HFF-Myc (cell line): ENCODE measurements around the gene ABCA13.

ENCODE experiments used
- DNase-seq: peaks from one replicate; pipeline ENCODE4 v3.0.0-alpha.2; 2011; ENCODE audit warnings: low read depth; ENCODE audit errors: extremely low read depth
- H3K4me3 ChIP-seq: replicated peaks from 2 replicates; pipeline ENCODE4 v1.5.1; 2011; ENCODE audit warnings: low read depth, mild to moderate bottlenecking, control low read depth, low read length
- TF ChIP-seq, protein P1 (sequence below): IDR thresholded peaks from 2 replicates; pipeline ENCODE4 v1.5.1; 2012; ENCODE audit warnings: mild to moderate bottlenecking, low read depth, low read length, control low read depth; ENCODE audit errors: missing control alignments

Gene ABCA13

DNA sequence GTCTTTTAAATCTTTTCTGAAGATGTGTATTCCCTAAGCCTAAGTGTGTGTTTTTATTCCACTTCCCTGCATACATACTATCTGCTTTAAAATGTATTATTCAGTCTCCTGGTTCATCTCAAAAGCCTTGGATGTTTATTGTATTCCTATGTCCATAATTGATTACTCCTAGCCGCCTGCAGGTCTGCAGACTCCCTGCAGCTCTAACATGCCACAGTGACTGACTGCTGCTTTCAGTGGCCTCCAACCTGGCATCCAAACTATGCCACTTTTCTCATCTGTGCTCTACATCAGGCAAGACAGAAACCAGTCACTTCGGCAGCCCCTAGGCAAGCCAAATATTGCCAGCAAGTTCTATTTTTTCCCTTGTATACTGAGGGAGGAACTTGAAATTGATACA is 81.7 kb downstream of the ABCA13 start:
- TF ChIP-seq, protein P1, sequence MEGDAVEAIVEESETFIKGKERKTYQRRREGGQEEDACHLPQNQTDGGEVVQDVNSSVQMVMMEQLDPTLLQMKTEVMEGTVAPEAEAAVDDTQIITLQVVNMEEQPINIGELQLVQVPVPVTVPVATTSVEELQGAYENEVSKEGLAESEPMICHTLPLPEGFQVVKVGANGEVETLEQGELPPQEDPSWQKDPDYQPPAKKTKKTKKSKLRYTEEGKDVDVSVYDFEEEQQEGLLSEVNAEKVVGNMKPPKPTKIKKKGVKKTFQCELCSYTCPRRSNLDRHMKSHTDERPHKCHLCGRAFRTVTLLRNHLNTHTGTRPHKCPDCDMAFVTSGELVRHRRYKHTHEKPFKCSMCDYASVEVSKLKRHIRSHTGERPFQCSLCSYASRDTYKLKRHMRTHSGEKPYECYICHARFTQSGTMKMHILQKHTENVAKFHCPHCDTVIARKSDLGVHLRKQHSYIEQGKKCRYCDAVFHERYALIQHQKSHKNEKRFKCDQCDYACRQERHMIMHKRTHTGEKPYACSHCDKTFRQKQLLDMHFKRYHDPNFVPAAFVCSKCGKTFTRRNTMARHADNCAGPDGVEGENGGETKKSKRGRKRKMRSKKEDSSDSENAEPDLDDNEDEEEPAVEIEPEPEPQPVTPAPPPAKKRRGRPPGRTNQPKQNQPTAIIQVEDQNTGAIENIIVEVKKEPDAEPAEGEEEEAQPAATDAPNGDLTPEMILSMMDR: no peak
- no peak overlapping the region for H3K4me3 ChIP-seq
- no peak for DNase-seq

DNA sequence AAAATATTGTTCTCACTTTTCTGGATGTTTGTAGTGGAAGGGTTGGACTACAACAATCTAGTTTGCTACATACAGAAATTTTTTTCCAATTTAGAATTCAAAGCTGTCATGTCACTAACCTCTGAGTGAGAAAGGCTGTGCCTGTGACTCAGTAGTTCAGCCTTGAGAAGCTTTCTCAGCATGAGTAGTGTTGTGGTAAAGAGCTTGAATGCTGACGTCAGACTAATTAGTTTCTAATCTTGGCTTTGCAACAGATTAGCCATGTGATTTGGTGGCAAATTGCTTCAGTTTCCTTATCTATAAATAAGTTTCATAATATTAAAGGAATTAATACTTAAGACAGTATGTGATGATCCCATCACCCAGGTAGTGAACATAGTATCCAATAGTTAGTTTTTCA is 83.8 kb downstream of the ABCA13 start:
- H3K4me3 ChIP-seq: no peak overlapping the region
- TF ChIP-seq, protein P1: no peak
- no peak for DNase-seq

DNA sequence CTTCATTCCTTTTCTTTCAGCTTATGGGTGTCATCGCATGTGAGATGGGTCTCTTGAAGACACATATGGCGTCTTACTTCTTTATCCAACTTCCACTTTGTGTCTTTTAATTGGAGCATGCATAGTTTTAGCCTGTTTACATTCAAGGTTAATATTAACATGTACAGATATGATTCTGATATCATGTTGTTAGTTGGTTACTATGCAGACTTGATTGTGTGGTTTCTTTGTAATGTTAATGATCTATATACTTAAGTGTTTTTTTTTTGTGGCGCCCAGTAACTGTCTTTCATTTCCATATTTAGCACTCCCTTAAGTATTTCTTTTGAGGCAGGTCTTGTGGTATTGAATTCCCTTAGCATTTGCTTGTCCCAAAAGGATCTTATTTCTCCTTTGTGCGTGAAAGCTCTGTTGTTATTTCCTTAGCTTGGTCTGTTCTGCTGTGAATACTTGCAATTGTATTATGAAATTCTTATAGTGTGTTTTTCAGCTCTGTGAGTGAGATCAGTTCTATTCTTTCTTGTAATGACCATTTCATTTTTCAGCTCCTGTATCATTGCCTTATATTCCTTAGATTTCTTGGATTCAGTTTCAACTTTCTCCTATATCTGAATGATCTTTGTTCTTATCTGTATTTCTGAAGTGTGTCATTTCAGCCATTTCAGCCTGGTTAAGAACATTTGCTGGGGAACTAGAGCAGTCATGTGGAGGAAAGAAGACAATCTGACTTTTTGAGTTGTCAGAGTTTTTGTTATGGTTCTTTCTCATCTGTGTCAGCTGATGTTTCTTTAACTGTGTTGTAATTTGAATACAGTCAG is 88.4 kb downstream of the ABCA13 start:
- TF ChIP-seq, protein P1: no peak
- DNase-seq: no peak
- no peak overlapping the region for H3K4me3 ChIP-seq

DNA sequence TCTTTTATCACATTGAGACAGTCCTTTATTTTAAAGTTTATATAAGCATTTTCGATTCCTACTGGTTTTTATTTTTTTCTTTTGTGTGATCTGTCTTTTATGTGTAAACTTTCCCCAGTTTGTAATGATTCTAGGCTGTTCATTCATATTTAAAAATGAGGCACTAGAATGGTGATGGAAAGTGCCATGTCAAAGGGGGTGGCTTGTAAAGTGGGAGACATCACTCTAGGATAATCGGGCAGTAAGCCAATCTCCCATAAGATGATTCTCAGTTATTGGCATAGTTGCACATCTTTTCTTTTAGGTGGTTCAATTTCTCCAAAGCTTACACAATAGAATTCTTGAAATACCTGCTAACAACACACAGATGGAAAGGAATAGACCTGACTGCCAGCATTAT is 90.4 kb downstream of the ABCA13 start:
- H3K4me3 ChIP-seq: no peak overlapping the region
- no peak for DNase-seq
- TF ChIP-seq, protein P1: no peak

DNA sequence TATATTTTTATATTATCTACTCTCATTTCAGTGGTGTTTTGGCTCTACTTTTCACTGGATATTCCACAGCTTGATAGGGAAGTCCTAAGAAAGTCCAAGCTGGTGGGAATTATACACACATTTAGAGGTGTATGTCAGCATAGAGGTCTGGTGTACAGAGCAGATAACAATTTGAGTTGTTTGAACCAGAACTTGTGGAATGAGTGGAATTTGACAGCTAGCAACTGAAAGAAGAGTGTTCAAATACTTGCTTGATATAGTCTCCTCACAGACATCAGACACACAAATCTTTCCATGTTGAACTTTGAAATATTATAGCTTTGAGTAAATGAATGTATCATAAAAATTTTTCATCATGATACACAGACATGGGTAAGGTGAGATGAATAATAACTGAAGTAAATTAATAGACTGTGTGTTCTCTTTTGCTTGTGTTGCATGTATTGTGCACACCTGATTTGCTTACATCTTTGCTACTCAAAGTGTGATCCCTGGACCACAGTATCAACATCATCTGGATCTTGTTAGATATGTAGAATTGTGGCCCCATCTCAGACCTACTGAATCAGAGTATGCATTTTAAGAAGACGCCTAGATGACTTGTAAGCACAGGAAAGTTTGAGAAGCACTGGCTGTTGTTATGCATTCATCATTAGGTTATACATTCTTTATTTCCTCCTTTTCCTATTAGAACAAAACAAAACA is 91.5 kb downstream of the ABCA13 start:
- no peak for DNase-seq
- TF ChIP-seq, protein P1: no peak
- H3K4me3 ChIP-seq: no peak overlapping the region

DNA sequence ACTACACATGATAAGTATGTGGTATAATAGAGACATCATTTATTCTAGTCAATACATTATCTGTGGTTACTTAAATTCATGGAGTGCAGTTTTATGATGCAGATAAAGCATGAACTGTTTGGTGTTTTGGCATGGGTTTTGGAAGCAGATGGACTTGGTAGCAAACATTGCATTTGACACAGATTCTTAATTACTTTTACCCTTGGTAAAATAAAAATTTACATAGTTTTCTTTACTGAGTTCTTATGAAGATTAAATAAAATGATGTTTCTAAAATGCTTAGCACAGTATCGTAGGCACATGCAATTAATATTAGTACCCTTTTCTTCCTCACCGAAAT is 92.0 kb downstream of the ABCA13 start:
- no peak for DNase-seq
- H3K4me3 ChIP-seq: no peak overlapping the region
- TF ChIP-seq, protein P1: no peak

DNA sequence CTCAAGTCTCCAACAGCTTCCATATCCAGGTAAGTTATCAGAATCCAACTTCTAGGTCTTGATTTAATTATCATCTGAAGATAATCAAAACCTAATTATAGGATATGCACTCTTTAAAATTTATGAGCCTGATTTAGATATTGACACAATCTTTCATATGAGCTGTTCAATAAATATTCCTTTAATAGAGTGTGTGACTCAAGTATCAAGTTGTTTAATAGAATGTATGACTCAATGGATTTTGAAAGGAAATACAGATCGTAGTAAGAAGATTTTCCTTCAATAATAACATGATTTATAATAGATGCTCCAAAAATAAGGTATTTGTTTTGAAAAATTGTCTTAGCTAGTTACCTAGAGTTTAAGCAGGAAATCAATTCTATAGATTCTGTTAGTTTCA is 97.8 kb downstream of the ABCA13 start:
- no peak overlapping the region for H3K4me3 ChIP-seq
- TF ChIP-seq, protein P1: no peak
- DNase-seq: no peak
